LNCAP (cell line): Measurements from ENCODE around the gene NCAPG2.

Experiments used
- TF ChIP-seq, protein P1 (sequence below): fragments of 450-650 bp; IDR thresholded peaks from 2 replicates; pipeline ENCODE4 v1.5.1; 2017; ENCODE audit warnings: mild to moderate bottlenecking

NCAPG2 gene

DNA sequence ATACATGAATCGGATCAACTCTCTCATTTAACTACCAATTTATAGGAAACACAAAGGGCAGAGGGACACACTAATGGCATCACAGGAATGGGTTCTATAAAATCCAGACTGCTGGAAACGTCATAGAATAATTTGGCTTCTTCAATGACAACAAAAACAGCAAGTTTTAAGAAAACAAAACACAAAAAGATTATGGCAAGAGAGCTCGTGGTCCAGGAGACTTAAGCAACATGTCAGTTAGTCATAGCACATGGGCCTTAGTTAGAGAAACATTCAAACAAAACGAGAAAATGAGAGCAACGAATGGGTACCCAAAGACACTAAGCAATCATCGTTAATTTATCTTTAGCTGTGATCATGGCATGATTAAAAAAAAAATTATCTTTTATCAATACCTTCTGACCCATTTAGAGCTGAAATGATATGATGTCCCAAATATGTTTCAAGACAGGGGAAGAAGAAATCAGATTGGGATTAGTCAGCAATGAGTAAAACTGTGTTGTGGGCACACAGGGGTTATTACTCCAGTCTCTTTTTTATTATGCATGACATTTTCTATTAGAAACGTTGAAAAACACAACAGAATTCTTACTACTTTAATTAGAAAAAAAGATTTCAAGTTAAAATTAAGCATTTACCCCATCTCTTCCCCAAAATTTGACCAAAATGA, 28.3 kb downstream of the NCAPG2 start:
- TF ChIP-seq, protein P1, sequence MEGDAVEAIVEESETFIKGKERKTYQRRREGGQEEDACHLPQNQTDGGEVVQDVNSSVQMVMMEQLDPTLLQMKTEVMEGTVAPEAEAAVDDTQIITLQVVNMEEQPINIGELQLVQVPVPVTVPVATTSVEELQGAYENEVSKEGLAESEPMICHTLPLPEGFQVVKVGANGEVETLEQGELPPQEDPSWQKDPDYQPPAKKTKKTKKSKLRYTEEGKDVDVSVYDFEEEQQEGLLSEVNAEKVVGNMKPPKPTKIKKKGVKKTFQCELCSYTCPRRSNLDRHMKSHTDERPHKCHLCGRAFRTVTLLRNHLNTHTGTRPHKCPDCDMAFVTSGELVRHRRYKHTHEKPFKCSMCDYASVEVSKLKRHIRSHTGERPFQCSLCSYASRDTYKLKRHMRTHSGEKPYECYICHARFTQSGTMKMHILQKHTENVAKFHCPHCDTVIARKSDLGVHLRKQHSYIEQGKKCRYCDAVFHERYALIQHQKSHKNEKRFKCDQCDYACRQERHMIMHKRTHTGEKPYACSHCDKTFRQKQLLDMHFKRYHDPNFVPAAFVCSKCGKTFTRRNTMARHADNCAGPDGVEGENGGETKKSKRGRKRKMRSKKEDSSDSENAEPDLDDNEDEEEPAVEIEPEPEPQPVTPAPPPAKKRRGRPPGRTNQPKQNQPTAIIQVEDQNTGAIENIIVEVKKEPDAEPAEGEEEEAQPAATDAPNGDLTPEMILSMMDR, result no peak

DNA sequence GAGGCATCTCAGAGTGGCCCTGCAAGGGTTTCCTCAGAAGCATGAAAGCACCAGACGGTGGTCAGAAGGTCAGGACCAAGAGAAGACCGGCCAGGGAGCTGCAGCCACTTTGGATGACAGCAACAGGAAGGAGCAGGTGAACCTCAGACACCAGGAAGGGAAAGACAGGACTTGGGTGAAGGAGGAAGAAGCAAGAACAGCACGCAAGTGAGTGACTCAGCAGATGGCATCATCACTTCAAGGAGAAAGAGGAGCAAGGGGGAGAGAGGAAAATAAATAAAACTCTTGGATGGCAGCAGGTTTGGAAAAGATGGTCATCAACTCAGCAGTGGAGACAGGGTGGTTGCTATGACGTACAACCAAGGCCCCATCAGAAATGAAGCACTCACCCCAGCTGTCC, 31.6 kb downstream of the NCAPG2 start:
- TF ChIP-seq, protein P1, result no peak

DNA sequence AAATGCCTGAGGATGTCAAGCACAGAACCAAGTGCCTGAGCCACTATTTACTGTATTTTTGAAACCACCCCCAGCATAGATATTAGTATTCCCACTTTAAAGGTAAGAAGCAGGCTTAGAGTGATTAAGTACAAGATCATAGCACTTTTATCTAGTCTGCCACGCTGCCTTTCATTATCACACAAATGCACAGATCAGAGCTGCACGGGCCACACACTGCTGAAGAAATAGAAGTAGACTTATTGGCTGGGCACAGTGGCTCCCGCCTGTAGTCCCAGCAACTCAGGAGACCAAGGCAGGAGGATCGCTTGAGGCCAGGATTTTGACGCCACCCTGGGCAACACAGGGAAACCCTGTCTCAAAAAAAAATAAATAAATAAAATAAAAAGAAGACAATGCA, 38.2 kb downstream of the NCAPG2 start:
- TF ChIP-seq, protein P1, result no peak

DNA sequence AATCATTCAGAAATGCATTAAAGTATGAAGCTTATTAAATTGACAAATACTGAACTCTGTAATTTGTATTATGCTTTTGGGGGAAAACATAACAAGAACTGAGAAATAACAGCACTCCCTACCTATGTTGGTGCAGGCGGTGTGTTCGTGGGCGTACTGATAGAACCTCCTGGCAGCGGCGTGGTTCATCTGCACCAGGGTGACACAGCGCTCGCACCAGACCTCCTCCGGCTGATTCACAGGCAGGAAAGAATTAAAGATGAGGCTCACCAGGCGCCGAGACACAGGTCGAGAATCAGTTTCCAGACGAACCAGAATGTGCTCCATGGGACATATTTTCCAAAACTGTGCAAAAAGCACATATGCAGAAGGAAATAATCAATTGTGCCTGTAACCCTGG, 40.2 kb downstream of the NCAPG2 start:
- TF ChIP-seq, protein P1, result no peak

DNA sequence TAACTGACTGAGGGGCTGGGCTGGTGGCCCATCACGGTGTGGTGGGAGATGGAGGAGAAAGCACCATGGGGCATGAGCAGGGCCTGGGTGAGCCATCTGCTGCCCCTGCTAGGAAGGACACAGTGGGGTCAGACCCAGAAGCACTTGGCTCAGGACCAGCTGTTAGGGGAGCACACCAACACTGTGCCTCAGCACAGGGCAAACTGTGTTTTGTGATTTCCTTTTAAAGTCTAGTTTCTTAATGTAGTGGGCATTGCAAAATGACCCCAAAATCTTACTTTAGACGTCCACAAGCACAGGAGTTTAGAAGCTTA, 41.2 kb downstream of the NCAPG2 start:
- TF ChIP-seq, protein P1, result no peak

DNA sequence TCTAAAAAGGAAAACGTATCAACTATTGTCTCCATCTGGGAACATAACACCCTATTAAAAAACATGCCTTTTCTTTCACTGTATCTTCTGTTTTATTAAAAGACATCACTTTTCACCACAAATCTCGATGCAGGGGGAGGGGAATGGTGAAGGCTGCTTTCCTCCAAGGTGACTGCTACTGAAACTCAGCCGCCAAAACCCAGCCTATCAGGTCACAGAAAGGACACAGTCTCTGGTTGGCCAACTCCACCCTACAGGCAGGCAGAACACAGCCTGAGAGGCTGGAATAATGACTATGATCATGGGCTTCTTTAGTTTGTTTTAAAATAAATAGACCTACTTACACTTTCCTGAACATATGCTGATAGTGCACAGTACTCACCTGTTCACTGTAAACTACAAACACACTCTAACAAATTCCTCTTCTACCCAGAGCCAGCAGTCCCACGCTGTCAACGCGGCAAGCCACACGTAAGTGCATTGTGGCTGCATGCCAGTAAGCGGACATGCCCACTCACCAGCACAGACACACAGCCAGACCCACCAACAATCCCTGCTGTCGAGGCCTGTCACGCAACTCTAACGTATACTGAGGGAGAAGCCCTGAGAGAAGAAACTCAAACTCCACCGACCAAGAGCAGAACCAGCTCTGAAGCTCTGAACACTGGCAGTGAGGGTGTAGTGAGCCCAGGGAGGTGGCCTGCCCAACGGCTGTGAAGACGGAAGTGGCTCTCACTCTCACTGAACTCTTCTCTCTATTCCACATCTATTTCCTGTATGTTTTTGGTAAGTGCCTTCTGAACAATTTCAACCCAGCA, 41.8 kb downstream of the NCAPG2 start:
- TF ChIP-seq, protein P1, result no peak

DNA sequence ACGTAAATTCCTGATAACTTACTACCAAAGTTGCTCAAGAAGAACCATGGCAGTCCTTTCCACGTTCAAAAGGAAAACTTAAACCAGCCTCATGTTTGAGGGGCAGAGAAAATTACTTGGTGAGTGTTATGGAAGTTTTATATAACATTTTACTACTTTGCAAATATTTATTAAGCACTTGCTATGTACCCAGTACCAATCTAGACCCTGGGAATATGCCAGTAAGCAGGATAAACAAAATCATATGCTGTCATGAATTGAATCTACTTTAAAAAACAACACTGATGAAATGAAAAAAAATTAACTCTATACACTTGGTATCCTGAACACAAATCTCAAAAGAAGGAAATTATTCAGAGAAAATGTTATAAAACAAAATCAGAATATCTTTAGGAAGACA, 46.1 kb downstream of the NCAPG2 start:
- TF ChIP-seq, protein P1, result no peak
